Retinal pigment epithelial cell (primary cell): ENCODE results near the gene HACD2.
A peak's percentile ranks its signal among the peaks of the same experiment; 100 is the strongest.
"Not testable (repeated sequence)": the region's sequence is repeated elsewhere in the genome, so short reads cannot be mapped to it uniquely, and the experiment has no call there.

Experiments
- DNase-seq: peaks from one replicate; pipeline ENCODE4 v3.0.0-alpha.2; 2010; ENCODE audit warnings: low read depth
- H3K4me3 ChIP-seq: 2 replicates; pipeline ENCODE4 v1.5.1; 2011; ENCODE audit warnings: mild to moderate bottlenecking, low read length, control low read depth, moderate library complexity
- TF ChIP-seq, protein P1 (sequence below): conservative IDR thresholded peaks from 2 replicates; pipeline ENCODE4 v1.5.1; 2011; ENCODE audit warnings: low read depth, low read length, control low read depth, inconsistent platforms

Gene HACD2

DNA sequence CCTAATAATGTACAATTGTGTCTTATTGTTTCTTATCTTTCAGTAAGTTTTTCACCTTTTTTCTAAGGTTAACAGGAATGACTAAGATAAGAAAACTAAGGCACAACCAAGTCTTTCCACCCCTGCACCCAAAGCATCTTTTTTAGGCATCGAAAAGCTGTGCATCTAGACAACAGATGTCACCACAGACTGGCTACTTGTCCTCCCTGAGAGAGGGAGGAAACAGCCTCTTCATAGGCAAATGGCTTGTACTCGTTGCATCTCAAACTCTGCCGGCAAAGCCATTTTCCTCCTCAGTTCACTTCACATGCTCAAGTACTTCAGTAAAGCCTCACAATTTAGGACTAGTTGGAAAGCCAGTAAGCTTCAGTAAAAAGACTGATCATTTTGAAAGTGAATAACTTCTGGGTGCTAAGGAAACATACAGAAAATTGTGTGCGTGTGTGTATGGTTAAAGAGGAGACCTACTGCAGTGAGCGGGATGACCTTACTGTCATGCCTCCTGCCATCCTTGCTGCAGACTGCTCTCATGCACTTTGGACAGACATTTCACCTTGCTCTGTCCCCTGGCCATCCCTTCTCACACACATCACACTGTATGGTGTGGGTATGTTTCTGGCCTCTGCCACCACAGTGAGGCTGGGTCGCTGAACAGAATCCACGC is 36.5 kb upstream of the HACD2 start:
- no peak for DNase-seq
- TF ChIP-seq, protein P1, sequence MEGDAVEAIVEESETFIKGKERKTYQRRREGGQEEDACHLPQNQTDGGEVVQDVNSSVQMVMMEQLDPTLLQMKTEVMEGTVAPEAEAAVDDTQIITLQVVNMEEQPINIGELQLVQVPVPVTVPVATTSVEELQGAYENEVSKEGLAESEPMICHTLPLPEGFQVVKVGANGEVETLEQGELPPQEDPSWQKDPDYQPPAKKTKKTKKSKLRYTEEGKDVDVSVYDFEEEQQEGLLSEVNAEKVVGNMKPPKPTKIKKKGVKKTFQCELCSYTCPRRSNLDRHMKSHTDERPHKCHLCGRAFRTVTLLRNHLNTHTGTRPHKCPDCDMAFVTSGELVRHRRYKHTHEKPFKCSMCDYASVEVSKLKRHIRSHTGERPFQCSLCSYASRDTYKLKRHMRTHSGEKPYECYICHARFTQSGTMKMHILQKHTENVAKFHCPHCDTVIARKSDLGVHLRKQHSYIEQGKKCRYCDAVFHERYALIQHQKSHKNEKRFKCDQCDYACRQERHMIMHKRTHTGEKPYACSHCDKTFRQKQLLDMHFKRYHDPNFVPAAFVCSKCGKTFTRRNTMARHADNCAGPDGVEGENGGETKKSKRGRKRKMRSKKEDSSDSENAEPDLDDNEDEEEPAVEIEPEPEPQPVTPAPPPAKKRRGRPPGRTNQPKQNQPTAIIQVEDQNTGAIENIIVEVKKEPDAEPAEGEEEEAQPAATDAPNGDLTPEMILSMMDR, result no peak
- H3K4me3 ChIP-seq, result no peak overlapping the region

DNA sequence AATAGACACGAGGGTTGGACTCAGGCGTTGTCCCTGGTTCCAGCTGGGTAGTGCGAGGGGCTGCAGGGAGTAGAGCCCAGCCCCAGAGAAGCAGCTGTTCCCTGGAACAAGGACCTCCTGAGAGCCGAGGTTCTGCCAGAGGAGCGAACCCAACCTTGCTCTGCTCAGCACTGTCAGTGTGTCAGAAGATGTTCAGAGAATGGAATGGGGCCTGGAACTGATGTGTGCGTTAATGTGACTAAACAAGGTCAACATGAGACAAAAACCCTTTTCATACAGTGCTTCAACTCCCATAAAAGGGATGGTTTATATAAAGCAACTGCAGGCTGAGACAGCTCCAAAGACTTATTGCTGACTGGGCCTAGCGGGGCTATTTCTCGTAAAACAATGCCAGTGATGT is 35.5 kb upstream of the HACD2 start:
- no peak for DNase-seq
- no peak overlapping the region for H3K4me3 ChIP-seq
- TF ChIP-seq, protein P1, result no peak

DNA sequence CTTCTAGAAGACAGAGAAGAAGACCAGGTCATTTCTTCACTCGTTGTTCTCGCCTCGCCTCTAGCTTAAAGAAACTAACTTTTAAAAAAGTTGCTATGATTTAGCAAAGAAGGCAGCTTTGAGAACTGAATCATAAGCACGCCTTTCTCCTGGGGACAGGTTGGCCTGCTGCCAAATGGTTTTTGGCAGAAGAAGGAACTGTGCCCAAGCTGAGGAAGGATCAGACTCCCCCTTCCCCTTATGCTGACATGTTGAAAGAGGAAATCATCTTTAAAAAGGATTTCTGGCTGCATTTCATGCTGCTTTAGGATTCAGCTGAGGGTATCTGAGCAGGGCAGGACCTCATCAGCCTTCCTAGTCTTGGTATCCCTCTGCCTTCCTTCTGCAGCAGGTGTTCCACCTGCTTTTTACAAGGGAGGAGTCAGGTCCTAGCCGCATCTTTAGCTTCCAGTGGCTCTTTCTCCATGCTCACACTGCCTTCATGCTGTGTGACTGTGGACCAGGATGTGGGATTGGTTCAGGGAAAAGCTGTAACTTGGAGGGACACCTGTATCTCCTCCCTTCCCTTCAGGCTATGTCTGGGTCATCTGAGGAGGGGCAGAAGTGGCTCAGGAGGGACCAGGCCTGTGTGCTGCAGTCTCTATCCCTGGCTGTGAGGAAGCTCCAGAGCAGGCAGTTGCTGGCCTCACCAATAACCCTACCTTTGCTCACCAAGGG is 34.1 kb upstream of the HACD2 start:
- DNase-seq, result peak; percentile 63
- H3K4me3 ChIP-seq, result no peak overlapping the region
- TF ChIP-seq, protein P1, result no peak

DNA sequence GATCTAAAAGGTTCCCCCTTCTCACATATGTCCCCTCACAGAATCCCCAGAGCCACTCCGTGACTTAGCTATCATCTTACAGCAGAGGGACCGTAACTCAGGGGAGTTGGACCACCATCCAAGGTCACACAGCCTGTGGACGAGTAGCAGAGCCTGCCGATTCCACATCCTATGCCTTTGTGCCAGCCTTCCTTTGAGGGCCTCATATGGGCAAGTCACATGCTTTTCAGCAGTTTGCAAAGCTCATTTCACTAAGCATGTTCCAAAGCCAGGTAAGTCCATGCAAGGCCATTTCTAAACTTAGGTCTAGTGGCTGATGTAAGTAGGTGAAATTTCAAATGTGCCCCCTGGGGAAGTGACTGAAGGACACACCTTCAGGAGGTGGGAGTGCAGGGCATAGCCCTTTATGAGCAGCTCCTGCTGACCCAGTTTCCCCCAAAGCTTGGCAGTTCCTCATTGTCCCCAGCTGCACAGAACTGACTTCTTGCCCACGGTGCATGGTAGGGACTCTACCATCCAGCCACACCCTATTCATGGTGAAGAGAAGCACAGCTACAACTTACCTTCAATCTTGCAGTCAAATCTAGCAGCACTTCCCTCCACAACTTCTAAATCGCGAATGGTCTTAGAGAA is 33.3 kb upstream of the HACD2 start:
- no peak overlapping the region for H3K4me3 ChIP-seq
- no peak for DNase-seq
- TF ChIP-seq, protein P1, result no peak

DNA sequence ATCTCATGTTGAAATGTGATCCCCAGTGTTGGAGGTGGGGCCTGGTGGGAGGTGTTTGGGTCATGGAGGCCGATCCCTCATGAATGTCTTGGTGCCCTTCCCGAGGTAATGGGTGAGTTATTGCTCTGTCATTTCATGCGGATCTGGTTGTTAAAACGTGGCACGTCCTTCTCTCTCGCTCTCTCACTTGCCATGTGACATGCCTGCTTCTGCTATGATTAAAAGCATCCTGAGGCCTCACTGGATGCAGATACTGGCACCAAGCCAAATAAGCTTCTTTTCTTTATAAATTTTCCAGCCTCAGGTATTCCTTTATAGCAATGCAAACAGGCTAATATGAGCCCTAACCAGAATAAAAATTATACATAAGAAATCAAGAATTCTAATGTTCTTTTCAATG is 31.7 kb upstream of the HACD2 start:
- H3K4me3 ChIP-seq, result no peak overlapping the region
- TF ChIP-seq, protein P1, result no peak
- DNase-seq, result no peak

DNA sequence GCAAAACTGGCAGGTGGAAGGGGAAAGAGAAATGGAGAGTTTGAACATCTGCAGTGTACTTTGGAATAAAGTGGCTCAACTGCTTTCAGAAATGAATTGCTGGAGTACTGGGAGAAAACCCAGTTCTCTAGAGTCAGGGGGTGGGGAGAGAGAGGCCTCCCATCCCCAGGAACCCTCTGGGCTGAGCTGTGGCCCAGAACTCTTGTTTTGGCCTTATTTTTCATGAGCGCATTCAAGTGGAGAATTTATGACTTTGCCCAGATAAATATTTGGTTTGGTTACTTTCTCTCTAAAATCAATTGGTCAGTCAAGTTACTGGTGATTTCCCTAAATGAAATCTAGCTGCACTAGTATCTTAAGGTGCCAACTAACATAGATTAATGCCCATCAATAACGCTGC is 28.7 kb upstream of the HACD2 start:
- H3K4me3 ChIP-seq, result no peak overlapping the region
- DNase-seq, result no peak
- TF ChIP-seq, protein P1, result no peak

DNA sequence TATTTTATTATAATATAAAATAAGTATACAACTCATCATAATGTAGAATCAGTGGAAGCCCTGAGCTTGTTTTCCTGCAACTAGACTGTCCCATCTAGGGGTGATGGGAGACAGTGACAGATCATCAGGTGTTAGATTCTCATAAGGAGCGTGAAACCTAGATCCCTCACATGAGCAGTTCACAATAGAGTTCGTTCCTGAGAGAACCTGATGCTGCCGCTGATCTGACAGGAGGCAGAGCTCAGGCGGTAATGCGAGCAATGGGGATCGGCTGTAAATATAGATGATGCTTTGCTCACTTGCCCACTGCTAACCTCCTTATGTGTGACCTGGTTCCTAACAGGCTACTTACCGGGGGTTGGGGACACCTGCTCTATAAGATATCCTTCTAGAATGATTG is 26.8 kb upstream of the HACD2 start:
- DNase-seq, result not testable (repeated sequence)

More for the DNA sequence above, 26.8 kb upstream of the HACD2 start:
- H3K4me3 ChIP-seq, result not testable (repeated sequence)
